Lung (tissue), 12 donors: ENCODE measurements around the gene ADAMTS6. TPM values are rescaled to one million over a fixed set of nuclear protein-coding genes. Genes with fewer than 3 reads are reported as not detected.

Experiments
- ATAC-seq: fragments of 200-7000 bp; cut with Tn5 transposase; one replicate; pipeline ENCODE4 v1.9.1; 2020; ENCODE audit warnings: moderate number of reproducible peaks; ENCODE audit not compliant: insufficient read depth, low FRiP score
- DNase-seq, 3 donors: peaks; one replicate each; pipeline ENCODE4 v3.0.0-alpha.2; 2013 to 2017
- H3K27ac ChIP-seq, 2 donors: one replicate each; pipeline ENCODE4 v1.5.1; 2013; ENCODE audit warnings: mild to moderate bottlenecking in 2 of 2, moderate library complexity in 2 of 2, control low read depth in 1 of 2, inconsistent platforms in 1 of 2, low read depth in 1 of 2, low read length in 1 of 2
- H3K27me3 ChIP-seq, 3 donors: one replicate each; pipeline ENCODE4 v1.5.1; 2013; ENCODE audit warnings: low read length in 2 of 3; ENCODE audit not compliant: control insufficient read depth in 3 of 3, insufficient read depth in 3 of 3
- H3K36me3 ChIP-seq, 4 donors: one replicate each; pipeline ENCODE4 v1.5.1; 2013; ENCODE audit warnings: low read length in 4 of 4, mild to moderate bottlenecking in 1 of 4, moderate library complexity in 1 of 4; ENCODE audit not compliant: control insufficient read depth in 4 of 4, insufficient read depth in 4 of 4
- H3K4me1 ChIP-seq, 5 donors: one replicate each; pipeline ENCODE4 v1.5.1; 2013; ENCODE audit warnings: low read length in 5 of 5, mild to moderate bottlenecking in 2 of 5, moderate library complexity in 1 of 5; ENCODE audit not compliant: control insufficient read depth in 5 of 5, insufficient read depth in 5 of 5
- H3K4me3 ChIP-seq: one replicate; pipeline ENCODE4 v1.5.1; 2013; ENCODE audit warnings: mild to moderate bottlenecking, control low read depth, moderate library complexity
- H3K9ac ChIP-seq, 2 donors: one replicate each; pipeline ENCODE4 v1.5.1; 2013; ENCODE audit warnings: low read length in 2 of 2, control low read depth in 1 of 2; ENCODE audit not compliant: insufficient read depth in 1 of 2
- H3K9me3 ChIP-seq, 4 donors: one replicate each; pipeline ENCODE4 v1.5.1; 2013; ENCODE audit warnings: low read length in 3 of 4, mild to moderate bottlenecking in 1 of 4, moderate library complexity in 1 of 4; ENCODE audit not compliant: control insufficient read depth in 4 of 4, insufficient read depth in 3 of 4
- WGBS, 2 donors: extraction: QIAGEN DNeasy Blood & Tissue Kit; methylation state at CpG; one replicate each; pipeline ENCODE4 v1.1.7; 2013; 5-methylcytosine and 5-hydroxymethylcytosine counted together
- polyA plus RNA-seq, 2 donors: library from polyadenylated mRNA; stranded (reverse); fragments of 200-250 nt; gene quantifications; one replicate each; pipeline ENCODE4 v1.2.1, GENCODE V29; 2013
- total RNA-seq, 2 donors: library from RNA; depleted of rRNA in 1 of 2; stranded (reverse); fragments of >200 nt in 1 of 2; gene quantifications; one replicate each; pipeline ENCODE4 v1.2.1, GENCODE V29; 2014 to 2021
- TF ChIP-seq, protein P1 (sequence below): IDR thresholded peaks from 2 replicates; pipeline ENCODE4 v1.5.1; 2012; ENCODE audit warnings: mild to moderate bottlenecking; ENCODE audit errors: control extremely low read depth, extremely low read depth
- donor health status: control.
- donor health status: control.
- donor health status: Bipolar disorder and iron deficiency.
- donor health status: healthy.
- donor health status: DM: yes; HTN: yes; CAD: no.

ADAMTS6 gene
- total and polyA plus RNA-seq, 4 donors = 0.19 to 16.8 (median 3.3) TPM

DNA sequence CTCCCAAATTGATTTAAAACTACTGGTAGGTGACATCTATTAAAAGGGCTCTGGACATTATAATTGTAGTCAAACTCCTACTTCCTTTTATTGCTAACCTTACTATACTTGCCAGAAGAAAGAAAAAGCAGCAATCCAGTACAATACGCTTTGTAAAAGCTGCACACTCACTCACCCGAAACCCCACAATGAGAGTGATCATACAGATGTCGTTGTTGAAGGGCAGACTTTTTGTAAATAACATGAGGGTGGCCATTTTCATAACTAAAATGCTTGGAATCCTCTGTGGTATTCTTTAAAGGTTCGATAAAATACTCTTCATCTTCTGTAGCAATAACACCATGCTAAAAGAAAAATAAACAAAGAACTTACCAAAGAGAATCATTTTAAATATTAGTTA lies 21.7 kb downstream of the ADAMTS6 start:
- no peak overlapping the region for H3K27ac ChIP-seq
- DNase-seq = no peak
- H3K36me3 ChIP-seq = no peaks in the 10 kb centered on the region
- TF ChIP-seq, protein P1, sequence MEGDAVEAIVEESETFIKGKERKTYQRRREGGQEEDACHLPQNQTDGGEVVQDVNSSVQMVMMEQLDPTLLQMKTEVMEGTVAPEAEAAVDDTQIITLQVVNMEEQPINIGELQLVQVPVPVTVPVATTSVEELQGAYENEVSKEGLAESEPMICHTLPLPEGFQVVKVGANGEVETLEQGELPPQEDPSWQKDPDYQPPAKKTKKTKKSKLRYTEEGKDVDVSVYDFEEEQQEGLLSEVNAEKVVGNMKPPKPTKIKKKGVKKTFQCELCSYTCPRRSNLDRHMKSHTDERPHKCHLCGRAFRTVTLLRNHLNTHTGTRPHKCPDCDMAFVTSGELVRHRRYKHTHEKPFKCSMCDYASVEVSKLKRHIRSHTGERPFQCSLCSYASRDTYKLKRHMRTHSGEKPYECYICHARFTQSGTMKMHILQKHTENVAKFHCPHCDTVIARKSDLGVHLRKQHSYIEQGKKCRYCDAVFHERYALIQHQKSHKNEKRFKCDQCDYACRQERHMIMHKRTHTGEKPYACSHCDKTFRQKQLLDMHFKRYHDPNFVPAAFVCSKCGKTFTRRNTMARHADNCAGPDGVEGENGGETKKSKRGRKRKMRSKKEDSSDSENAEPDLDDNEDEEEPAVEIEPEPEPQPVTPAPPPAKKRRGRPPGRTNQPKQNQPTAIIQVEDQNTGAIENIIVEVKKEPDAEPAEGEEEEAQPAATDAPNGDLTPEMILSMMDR = no peak
- H3K9me3 ChIP-seq = no peaks in the 10 kb centered on the region
- H3K4me3 ChIP-seq = no peak overlapping the region
- no peak for ATAC-seq
- no peaks in the 10 kb centered on the region for H3K27me3 ChIP-seq
- no peak overlapping the region for H3K9ac ChIP-seq
- H3K4me1 ChIP-seq = no peaks in the 10 kb centered on the region
- 82 to 87% methylated on average over 4 of the region's 4 CpGs for WGBS, 2 donors

DNA sequence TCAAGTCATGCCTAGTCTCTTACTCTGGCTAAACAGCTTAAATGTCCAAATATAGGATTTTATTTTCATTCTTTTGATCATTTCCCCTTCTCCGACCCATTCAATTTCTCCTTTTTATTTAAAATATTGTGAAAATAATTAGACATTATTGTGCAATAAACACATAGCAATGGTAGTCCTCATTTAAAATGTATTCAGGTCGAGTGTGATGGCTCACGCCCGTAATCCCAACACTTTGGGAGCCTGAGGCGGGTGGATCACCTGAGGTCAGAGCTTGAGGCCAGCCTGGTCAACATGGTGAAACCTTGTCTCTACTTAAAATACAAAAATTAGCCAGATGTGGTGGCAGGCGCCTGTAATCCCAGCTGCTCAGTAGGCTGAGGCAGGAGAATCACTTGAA lies 26.7 kb downstream of the ADAMTS6 start:
- no peak overlapping the region for H3K4me3 ChIP-seq
- no peak overlapping the region for H3K27ac ChIP-seq
- 87 to 94% methylated on average over 6 of the region's 6 CpGs for WGBS, 2 donors
- H3K9ac ChIP-seq = no peak overlapping the region
- peaks cover 0 to 3% (median 0%) of the 10 kb centered on the region in 5 donors for H3K4me1 ChIP-seq
- ATAC-seq = no peak
- no peak for DNase-seq
- H3K9me3 ChIP-seq = no peaks in the 10 kb centered on the region
- no peaks in the 10 kb centered on the region for H3K27me3 ChIP-seq
- TF ChIP-seq, protein P1 = no peak
- H3K36me3 ChIP-seq = peaks cover 0 to 4% (median under 1%) of the 10 kb centered on the region in 4 donors

DNA sequence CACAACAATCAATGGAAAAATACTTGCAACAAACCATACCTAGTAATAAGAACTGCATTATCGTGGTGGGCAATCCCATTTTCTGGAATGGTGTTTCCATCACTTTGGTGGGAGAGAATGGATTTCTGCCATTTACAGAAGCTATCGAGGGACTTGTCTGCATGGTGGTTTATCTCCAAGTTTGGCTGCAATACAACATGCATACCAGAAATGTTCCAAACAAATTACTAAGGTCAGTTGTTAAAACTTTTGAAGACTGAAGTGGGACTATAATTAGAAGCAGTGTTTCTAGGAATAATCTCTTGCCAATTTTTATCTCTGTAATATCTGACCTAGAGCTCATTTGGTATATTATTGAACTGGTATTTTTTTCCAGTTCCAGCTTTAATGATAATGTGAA lies 30.3 kb downstream of the ADAMTS6 start:
- peaks cover 0 to 4% (median under 1%) of the 10 kb centered on the region in 4 donors for H3K36me3 ChIP-seq
- no peak overlapping the region for H3K4me3 ChIP-seq
- DNase-seq = peak in 1 of 3 donors; percentile 4
- no peaks in the 10 kb centered on the region for H3K9me3 ChIP-seq
- TF ChIP-seq, protein P1 = no peak
- no peak for ATAC-seq
- 75 to 80% methylated on average over 2 of the region's 2 CpGs for WGBS, 2 donors
- H3K4me1 ChIP-seq = peaks cover 0 to 3% (median 0%) of the 10 kb centered on the region in 5 donors
- no peaks in the 10 kb centered on the region for H3K27me3 ChIP-seq
- no peak overlapping the region for H3K27ac ChIP-seq
- H3K9ac ChIP-seq = no peak overlapping the region

DNA sequence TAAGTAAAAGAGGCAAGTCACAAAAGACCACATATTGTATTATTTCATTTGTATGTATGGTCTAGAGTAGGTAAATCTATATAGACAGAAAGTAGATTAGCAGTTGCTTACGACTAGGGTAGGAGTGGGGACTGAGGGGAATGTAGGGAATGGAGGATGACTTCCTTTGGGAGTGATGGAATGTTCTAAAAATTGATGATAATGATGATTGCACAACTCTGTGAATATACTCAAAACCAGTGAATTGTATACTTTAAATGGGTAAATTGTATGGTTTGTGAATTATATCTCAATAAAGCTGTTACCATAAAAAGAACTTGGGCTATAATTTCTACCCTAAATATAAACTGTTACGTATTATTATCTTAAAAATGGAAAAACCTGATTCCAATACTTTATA lies 35.0 kb downstream of the ADAMTS6 start:
- Histone ChIP-seq H3K9ac (no peak overlapping the region), H3K36me3 (no peaks in the 10 kb centered on the region), H3K27ac (no peak overlapping the region), H3K9me3 (no peaks in the 10 kb centered on the region), H3K4me1 (peaks cover 0 to 3% (median 0%) of the 10 kb centered on the region in 5 donors), H3K27me3 (no peaks in the 10 kb centered on the region), H3K4me3 (no peak overlapping the region)
- DNase-seq = no peak
- ATAC-seq = no peak
- TF ChIP-seq, protein P1 = no peak
- 87 to 93% methylated on average over 2 of the region's 2 CpGs for WGBS, 2 donors
